H54 (cell line): ENCODE measurements around the gene MED13L.

Experiments
- DNase-seq: peaks from one replicate; pipeline ENCODE4 v3.0.0; 2011; ENCODE audit warnings: low spot score, mixed read lengths; ENCODE audit not compliant: insufficient read length
- FAIRE-seq: peaks from 3 replicates; lab custom pipeline; 2011; peaks lifted over from hg19 to GRCh38; lab: Jason Lieb, UNC
- POLR2A ChIP-seq: IDR thresholded peaks from 2 replicates; pipeline ENCODE4 v1.6.1; 2011; ENCODE audit warnings: low read depth, mild to moderate bottlenecking, low read length

Gene MED13L

DNA sequence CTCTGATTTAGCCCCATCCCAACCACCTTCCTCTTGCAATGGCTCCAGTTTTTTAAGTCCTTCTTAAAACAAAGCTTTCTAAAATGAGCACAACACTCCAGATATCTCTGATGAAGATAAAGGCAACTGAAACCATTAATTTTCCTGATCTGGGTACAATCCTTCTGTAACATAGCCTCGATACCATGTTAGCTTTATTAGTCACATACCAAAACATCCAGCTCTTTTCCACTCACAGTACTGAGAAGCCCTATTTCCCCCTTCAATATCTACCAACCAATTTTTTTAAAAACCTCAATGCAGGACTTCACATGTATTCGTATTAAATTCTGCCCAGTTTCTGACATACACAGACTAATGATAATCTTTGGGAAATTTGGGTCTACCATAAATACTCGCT, 105.9 kb downstream of the MED13L start:
- no peak for TF ChIP-seq POLR2A
- DNase-seq (no peak), FAIRE-seq (peak; percentile 72)

DNA sequence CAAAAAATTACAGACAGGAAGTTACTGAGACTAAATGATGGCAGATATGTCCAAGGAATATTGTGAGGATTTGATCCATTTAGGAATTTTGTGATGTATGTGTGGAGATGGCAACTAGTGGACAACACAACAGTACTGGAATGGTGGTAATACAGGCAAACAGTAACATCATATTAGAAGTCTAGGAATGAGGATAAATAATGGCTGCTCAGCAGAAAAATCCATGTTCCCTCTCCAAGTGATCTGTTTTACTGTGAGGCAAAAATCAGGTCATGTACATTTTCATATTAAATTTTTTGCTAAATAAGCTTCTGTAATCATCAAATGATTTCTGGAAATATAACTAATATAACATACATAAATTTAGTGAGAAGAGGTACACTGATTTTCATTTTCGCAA, 108.4 kb downstream of the MED13L start:
- FAIRE-seq (peak; percentile 75), DNase-seq (no peak)
- TF ChIP-seq POLR2A, result no peak

GRCh38 chr12:116166306-116166705, 111.2 kb downstream of the MED13L start:
- DNase-seq (no peak), FAIRE-seq (no peak)
- TF ChIP-seq POLR2A, result no peak

GRCh38 chr12:116165036-116165425, 112.5 kb downstream of the MED13L start:
- no peak for DNase-seq
- no peak for TF ChIP-seq POLR2A
- peak; percentile 97 for FAIRE-seq

GRCh38 chr12:116164250-116165035, 113.0 kb downstream of the MED13L start:
- no peak for FAIRE-seq
- no peak for DNase-seq
- no peak for TF ChIP-seq POLR2A

- FAIRE-seq (peak; percentile 11), DNase-seq (no peak)
- no peak for TF ChIP-seq POLR2A
Measured at GRCh38 chr12:116162071-116162470, 115.4 kb downstream of the MED13L start.

- TF ChIP-seq POLR2A, result no peak
- DNase-seq (no peak), FAIRE-seq (peak; percentile 11)
Measured at GRCh38 chr12:116161588-116161987, 115.9 kb downstream of the MED13L start.

GRCh38 chr12:116160883-116161458, 116.5 kb downstream of the MED13L start:
- FAIRE-seq (no peak), DNase-seq (no peak)
- no peak for TF ChIP-seq POLR2A

DNA sequence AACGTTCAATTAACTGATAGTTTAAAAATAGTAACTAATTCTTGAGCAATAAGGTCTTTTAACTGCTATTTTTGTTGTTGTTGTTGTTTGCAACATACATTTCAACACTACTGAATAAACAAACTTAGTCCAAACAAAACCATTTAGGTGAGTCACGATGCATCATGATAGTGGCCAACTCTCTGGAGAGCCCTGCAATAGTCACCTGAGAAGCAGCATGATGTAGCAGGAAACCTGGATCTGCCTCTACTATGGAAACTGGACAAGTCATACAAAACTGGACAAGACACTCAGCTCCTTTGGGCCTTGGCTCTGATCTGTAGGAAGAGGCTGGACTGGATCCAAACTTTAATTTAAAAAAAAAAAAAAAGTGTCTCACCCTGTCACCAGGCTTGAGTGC, 117.3 kb downstream of the MED13L start:
- FAIRE-seq (peak; percentile 93), DNase-seq (no peak)
- TF ChIP-seq POLR2A, result no peak

DNA sequence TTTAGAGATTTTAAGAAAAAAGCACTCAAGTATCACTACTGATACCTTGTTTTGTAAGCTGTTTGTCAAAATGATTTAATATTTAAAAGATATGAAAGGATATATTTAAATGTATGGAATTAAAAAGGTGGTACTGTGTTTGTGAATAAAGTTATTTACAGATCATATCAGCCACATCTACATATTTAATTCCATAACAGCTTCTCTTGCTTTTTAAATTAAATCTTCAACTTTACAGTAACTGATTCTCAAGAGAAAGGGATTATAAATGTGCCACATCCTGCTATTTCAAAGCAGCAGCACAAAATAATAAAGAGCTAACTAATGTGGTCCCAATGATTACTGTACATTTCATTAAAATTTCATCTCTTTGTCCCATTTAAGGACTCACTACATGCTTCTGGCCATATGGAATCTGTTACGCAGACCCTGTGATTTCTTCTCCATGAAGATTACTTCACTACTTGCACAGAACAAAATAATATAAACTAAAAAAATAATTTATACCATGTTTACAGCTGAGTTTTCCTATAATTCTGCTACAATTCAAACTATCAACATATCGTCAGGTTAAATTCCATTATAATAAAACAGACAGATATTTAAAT, 117.8 kb downstream of the MED13L start:
- FAIRE-seq (no peak), DNase-seq (no peak)
- TF ChIP-seq POLR2A, result no peak

DNA sequence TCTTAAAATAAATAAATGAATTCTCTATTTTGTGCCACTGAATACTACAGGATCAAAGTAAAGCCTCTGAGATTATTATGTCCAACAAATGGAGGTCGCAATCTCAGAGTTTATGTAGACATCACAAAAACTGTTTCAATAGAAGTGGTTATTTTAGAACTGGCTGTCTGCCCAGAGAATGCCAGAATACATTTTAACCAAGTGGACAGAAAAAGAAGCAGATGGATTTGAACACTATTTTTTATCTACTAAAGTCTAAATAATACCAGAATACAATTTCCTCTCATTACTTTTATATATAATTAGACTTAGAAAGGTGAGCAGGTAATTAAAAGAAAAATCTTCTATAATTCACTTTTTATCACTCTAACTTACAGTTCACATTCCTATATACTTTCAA, 118.3 kb downstream of the MED13L start:
- FAIRE-seq, result peak; percentile 33
- TF ChIP-seq POLR2A, result no peak
- no peak for DNase-seq

DNA sequence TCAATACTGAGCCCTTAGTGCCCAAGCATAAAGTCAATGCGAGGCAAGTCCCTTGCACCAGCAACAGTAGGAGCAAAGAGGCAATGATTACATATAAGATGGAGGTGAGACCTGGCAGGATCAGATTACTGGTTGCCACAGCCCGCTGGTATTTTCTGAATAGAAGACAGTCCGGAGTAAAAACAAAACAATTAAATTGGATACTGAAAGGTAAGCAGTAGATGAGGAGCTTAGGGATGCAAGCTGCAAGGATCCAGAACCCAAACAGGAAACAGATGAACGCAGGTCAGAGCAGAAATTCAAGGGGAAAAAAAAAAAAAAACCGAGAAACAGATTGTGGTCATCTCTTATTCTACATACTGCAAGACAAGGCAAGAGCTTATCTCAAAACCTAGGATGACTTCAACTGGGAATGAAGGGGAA, 119.6 kb downstream of the MED13L start:
- TF ChIP-seq POLR2A, result no peak
- no peak for FAIRE-seq
- no peak for DNase-seq

DNA sequence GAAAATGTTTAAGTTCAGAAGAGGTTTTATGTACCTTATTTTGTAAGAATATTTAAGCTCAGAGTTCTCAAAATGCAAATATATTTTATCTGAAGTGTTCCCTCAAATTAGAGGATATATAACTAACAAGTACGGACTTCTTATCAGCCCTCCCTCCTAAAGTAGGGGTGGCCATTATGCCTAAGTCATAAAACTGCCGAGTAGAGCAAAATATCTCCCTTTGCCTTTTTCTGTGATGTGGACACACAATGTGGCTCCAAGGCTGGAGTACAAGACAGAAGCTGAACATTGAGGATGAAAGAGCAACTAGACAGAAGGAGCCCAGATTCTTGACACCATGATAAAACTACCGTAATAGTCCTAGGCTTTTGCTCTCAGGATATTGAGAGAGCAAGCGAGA, 120.9 kb downstream of the MED13L start:
- no peak for FAIRE-seq
- TF ChIP-seq POLR2A, result no peak
- DNase-seq, result no peak

DNA sequence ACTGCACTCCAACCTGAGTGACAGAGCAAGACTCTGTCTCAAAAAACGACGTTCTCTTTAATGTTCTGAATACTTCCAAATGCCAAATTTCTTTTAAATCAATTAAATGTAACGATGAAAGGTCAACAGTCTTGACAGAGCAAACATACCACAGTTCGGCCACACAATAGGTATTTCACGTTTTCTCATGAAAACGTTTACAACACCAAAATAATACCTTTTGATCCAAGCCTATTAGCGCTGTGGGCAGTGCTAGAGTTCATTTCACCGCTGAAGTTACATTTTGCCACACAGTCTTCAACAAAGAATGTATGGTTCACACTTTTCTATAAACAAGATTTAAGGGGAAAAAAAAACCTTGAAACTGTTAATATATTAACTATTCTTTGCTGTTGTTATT, 122.1 kb downstream of the MED13L start:
- DNase-seq, result no peak
- peak; percentile 15 for FAIRE-seq
- no peak for TF ChIP-seq POLR2A
